ENCODE data around the gene MTA1. TPM values are rescaled to one million over a fixed set of nuclear protein-coding genes. Genes with fewer than 3 reads are reported as not detected.

The MTA1 gene
- total and polyA plus RNA-seq, 2 of the 8 experiments (the other 6 are each of a cell fraction or from before 2014, with no cell fraction given): 73.9 to 221 TPM

GRCh38 chr14:105398044-105398725 is 21.4 kb upstream of the MTA1 start, which contains the start of gene TEX22 (continued):
- peak; percentile 87; the same call in 1 of the 2 replicates for TF ChIP-seq GABPA (IDR thresholded peaks at IDR 0.05; ENCODE audit: borderline replicate concordance, insufficient read depth, low read length)

Measured in H1 (cell line).